Measurements from ENCODE around the gene SIAH1.

- no peak for TF ChIP-seq CTCF (IDR thresholded peaks at IDR 0.05)
- no peak for TF ChIP-seq EZH2 (IDR thresholded peaks at IDR 0.05; ENCODE audit: borderline replicate concordance, insufficient read depth, low read depth, low read length, poor library complexity, severe bottlenecking)
These were observed 48.8 kb upstream of the SIAH1 start for GRCh38 chr16:48433850-48434530.

Data from B cell (primary cell).